GM08714 (cell line): ENCODE measurements around the gene PRKD2.

Source experiments
- H3K4me3 ChIP-seq: fragments of 200-500 bp; sonication (Bioruptor generic); 2 replicates; pipeline ENCODE4 v1.5.1; 2014; ENCODE audit warnings: mild to moderate bottlenecking, low read length, inconsistent platforms
- ZNF274 ChIP-seq: IDR thresholded peaks from 2 replicates; pipeline ENCODE4 v1.6.1; 2012; ENCODE audit warnings: mild to moderate bottlenecking, low read depth, low read length

Gene PRKD2

DNA sequence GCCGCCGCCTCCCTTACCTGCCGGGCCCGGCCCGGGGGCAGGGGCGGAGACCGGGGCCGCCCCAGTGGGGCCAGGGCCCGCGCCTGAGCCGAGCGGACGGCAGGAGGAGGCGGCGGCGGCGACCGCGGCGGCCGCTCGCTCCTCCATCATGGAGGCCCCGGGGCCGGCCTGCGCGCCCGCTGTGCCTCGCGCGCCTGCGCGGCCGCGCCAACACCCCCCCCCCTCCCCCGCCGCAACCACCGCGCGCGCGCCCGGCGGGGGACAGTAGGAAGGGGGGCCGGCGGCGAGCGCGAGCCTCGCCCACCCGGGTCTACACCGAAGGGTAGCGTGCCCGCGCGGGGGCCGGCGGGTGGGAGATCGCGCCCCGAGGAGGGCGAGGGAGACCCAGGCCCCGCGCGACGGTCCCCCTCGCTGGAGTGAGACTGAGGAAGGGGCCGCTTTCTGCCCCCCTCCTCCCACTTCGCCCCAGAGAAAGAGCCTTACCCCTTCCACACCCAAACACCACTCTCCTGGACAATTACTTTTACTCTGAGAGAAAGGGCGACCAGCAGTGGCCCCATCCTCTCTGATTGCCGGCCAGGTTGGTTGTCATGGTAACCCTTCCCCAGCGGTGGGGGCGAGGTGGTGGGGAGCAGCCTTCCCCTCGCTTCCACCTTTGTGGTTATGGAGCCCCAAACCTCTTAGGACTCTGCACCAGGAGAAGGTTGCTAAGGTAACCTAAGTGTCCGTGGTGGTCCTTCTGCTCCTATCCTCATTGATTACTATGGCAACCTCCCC lies 29.6 kb upstream of the PRKD2 start, which contains the start of gene STRN4:
Gene STRN4, minus strand, starts transcription at position 170 of the 777 bp plus-strand sequence. Its CDS starts 20 bp downstream, at position 150.
- H3K4me3 ChIP-seq: peak within 1 kb of the TSS; percentile 98
- no peak for TF ChIP-seq ZNF274

DNA sequence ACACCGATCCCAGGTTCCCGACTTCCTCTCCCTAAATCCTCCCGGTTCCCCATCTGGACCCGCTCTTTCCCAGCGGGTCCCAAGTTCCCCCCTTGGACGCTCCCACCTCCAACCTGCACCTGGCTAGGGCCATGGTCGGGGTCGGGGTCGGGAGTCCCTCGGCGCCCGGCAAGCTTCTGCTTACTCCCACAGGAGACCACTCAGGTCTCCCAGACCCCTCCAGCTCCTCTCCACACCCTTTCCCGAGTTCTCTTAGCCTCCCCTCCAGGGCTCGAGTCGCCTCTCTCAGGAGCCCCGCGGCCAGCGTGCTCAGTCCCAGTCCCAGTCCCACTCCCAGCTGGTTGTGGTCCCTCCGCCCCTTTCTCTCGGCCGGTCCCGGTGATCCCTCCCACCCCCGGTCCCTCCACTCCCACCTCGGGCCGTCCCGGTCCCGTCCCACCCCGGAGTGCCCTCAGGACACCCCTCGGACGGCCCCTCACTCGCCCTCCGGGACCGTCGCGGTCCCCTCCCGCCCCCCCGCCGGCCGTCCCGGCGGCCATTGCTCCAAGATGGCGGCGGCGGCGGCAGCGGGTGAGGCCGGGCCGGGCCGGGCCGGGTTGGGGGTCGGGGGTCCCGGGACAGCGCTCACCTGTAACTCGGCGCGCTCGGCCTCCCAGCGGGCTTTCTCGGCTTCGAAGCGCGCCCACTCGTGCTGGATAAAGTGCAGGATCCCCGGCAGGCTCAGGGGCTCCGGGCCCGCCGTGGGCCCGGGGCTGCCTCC lies 28.8 kb upstream of the PRKD2 start, which contains the start of gene FKRP:
Gene FKRP, plus strand, starts transcription at position 537 of the 760 bp plus-strand sequence. CDS start 9,394 bp downstream, outside the sequence.
- H3K4me3 ChIP-seq: peak within 1 kb of the TSS; percentile 98

GRCh38 chr19:46745030-46745429 lies 28.1 kb upstream of the PRKD2 start:
- H3K4me3 ChIP-seq: peak overlapping the region; percentile 98
- no peak for TF ChIP-seq ZNF274

More for the DNA sequence above, 28.8 kb upstream of the PRKD2 start, which contains the start of gene FKRP:
- no peak for TF ChIP-seq ZNF274

GRCh38 chr19:46744005-46744691 lies 27.2 kb upstream of the PRKD2 start:
- peak overlapping the region; percentile 98; the same call in 1 of the 2 replicates for H3K4me3 ChIP-seq
- no peak for TF ChIP-seq ZNF274

GRCh38 chr19:46742926-46743480 lies 26.1 kb upstream of the PRKD2 start:
- no peak for TF ChIP-seq ZNF274
- H3K4me3 ChIP-seq: no peak overlapping the region

- TF ChIP-seq ZNF274: no peak
- H3K4me3 ChIP-seq: no peak overlapping the region
These were observed 24.5 kb upstream of the PRKD2 start for GRCh38 chr19:46741447-46741846.

- TF ChIP-seq ZNF274: no peak
- H3K4me3 ChIP-seq: no peak overlapping the region
These were observed 22.4 kb upstream of the PRKD2 start for GRCh38 chr19:46739290-46739771.

- H3K4me3 ChIP-seq: no peak overlapping the region
- no peak for TF ChIP-seq ZNF274
These were observed 20.9 kb upstream of the PRKD2 start for GRCh38 chr19:46737761-46738171.

GRCh38 chr19:46737298-46737654 lies 20.4 kb upstream of the PRKD2 start:
- TF ChIP-seq ZNF274: no peak
- no peak overlapping the region for H3K4me3 ChIP-seq

- no peak for TF ChIP-seq ZNF274
- H3K4me3 ChIP-seq: no peak overlapping the region
These were observed 19.8 kb upstream of the PRKD2 start for GRCh38 chr19:46736531-46737297.

DNA sequence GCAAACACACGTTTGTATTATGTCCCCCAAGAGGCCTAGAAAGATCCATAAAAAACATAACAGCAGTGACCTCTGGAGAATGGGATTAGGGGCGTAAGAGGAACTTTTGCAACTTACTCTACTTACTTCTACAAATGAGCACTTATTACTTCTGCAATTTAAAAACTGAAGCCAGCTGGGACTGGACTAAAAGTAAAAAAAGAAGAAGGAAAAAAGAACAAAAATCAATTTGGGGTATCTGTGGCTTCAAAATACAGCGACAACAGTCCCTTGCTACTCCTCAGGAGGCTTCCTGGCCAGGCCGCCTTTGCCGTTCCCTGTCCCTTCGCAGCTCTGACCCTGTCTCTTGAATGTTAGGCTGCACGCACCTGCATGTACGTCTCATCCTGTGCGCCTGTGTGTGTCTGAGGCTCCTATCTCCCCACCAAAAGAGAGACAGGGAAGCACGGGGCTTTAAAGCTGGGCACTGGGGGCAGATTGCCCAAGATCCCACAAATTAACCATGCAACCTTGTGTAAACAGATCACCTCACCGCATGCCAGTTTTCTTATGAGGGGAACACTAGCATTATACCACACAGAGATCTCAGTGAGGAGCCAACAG lies 16.9 kb upstream of the PRKD2 start:
- no peak overlapping the region for H3K4me3 ChIP-seq
- no peak for TF ChIP-seq ZNF274

DNA sequence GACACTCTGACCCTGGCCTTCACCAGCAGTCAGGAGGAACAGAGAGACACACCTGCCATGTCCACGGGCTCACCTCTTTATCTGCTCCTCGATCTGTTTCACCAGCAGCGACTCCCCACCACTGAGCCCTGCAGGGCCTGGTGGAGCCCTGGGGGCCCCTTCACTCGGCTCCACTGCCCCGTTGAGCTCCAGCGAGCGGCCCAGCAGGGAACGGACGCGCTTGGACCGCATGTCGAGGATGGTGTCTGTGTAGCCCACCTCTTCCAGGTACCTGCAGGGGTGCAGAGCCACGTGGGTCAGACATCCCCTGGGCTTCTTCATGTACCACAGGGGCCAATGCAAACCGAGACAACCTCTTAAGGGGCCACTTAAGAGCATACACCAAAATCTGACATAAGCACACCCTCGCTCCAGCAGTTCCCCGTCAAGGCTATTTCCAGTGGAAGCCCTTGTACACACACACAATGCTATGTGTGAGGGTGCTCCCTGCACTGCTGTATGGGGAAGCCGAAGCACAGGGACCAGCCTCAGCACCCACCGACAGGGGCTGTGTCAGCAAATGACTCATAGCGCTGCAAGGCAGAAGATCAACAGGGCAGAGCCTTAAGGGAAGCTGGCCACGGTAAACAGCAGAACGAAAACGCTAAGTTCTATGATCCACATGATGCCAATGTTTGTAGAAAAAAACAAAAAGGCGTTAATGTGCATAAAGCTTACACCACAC lies 16.2 kb upstream of the PRKD2 start:
- TF ChIP-seq ZNF274: no peak
- no peak overlapping the region for H3K4me3 ChIP-seq
